Measurements from ENCODE around the gene PC.

- TF ChIP-seq YY1 (IDR thresholded peaks at IDR 0.05; ENCODE audit: insufficient read depth, insufficient read length) (no peak), ZNF274 (IDR thresholded peaks at IDR 0.05; ENCODE audit: low read depth, low read length) (no peak), SUZ12 (IDR thresholded peaks at IDR 0.05; ENCODE audit: extremely low read depth, insufficient read depth, insufficient read length) (no peak)
These were observed 107.0 kb downstream of the PC start for GRCh38 chr11:66851239-66851596.
